HEK293 (cell line): ENCODE results near the gene CRYBA1.

Experiments
- CTCF ChIA-PET: fragments of 350-600 bp; formaldehyde crosslinking; extraction: SDS; loops from one replicate; lab custom pipeline; 2021; ENCODE audit warnings: antibody characterized with exemption; lab: Yijun Ruan, JAX
- POLR2A ChIA-PET: fragments of 300-600 bp; formaldehyde crosslinking; extraction: SDS; loops from one replicate; lab custom pipeline; 2020; ENCODE audit warnings: antibody characterized with exemption, inconsistent platforms; lab: Yijun Ruan, JAX
- H3K27ac ChIP-seq: fragments of 200-500 bp; sonication (Bioruptor generic); 2 replicates; pipeline ENCODE4 v1.5.1; 2014; ENCODE audit warnings: low read depth, low read length, control low read depth, inconsistent platforms; ENCODE audit errors: extremely low read depth
- H3K36me3 ChIP-seq, 2 experiments: fragments of 200-500 bp in 1 of 2; sonication (Bioruptor generic) in 1 of 2; 1 replicate in 1 of 2; 2 replicates in 1 of 2; pipeline ENCODE4 v1.5.1; 2014 to 2017; ENCODE audit warnings: inconsistent platforms in 2 of 2, low read length in 2 of 2; ENCODE audit not compliant: control insufficient read depth in 2 of 2, insufficient read depth in 1 of 2
- H3K4me1 ChIP-seq: fragments of 200-500 bp; sonication (Bioruptor generic); 2 replicates; pipeline ENCODE4 v1.5.1; 2014; ENCODE audit warnings: mild to moderate bottlenecking, low read length, inconsistent platforms; ENCODE audit not compliant: control insufficient read depth, insufficient read depth
- H3K4me3 ChIP-seq: 2 replicates; pipeline ENCODE4 v1.5.1; 2011; ENCODE audit warnings: low read depth, mild to moderate bottlenecking, control low read depth, low read length, moderate library complexity
- H3K9me3 ChIP-seq: fragments of 200-500 bp; sonication (Bioruptor generic); 2 replicates; pipeline ENCODE4 v1.5.1; 2014; ENCODE audit warnings: low read depth, low read length, inconsistent platforms; ENCODE audit not compliant: control insufficient read depth, insufficient read depth
- ATF2 ChIP-seq: fragments of 450-650 bp; formaldehyde crosslinking; IDR thresholded peaks from 2 replicates; pipeline ENCODE4 v1.5.1; 2016; ENCODE audit warnings: missing biosample characterization, missing genetic modification characterization, low read depth
- CTCF ChIP-seq: fragments of 450-650 bp; formaldehyde crosslinking; IDR thresholded peaks from 2 replicates; pipeline ENCODE4 v1.5.1; 2016; ENCODE audit warnings: missing biosample characterization, missing genetic modification characterization
- HIC1 ChIP-seq: fragments of 450-650 bp; formaldehyde crosslinking; IDR thresholded peaks from 2 replicates; pipeline ENCODE4 v1.5.1; 2016; ENCODE audit warnings: missing biosample characterization, missing genetic modification characterization
- MEIS1 ChIP-seq: sonication (generic); formaldehyde crosslinking; IDR thresholded peaks from 2 replicates; pipeline ENCODE4 v1.8.1; 2022; ENCODE audit warnings: missing genetic modification reagents, mild to moderate bottlenecking, borderline replicate concordance
- SP3 ChIP-seq: fragments of 450-650 bp; formaldehyde crosslinking; IDR thresholded peaks from 2 replicates; pipeline ENCODE4 v1.5.1; 2016; ENCODE audit warnings: missing biosample characterization, missing genetic modification characterization
- ZFHX2 ChIP-seq: fragments of 450-650 bp; formaldehyde crosslinking; conservative IDR thresholded peaks from 2 replicates; pipeline ENCODE4 v1.5.1; 2016; ENCODE audit warnings: missing biosample characterization, missing genetic modification characterization
- ZIC2 ChIP-seq: fragments of 450-650 bp; formaldehyde crosslinking; IDR thresholded peaks from 2 replicates; pipeline ENCODE4 v1.5.1; 2016; ENCODE audit warnings: missing biosample characterization, missing genetic modification characterization
- ZNF121 ChIP-seq: fragments of 450-650 bp; formaldehyde crosslinking; IDR thresholded peaks from 2 replicates; pipeline ENCODE4 v1.5.1; 2016; ENCODE audit warnings: missing biosample characterization, missing genetic modification characterization
- ZNF140 ChIP-seq: fragments of 450-650 bp; formaldehyde crosslinking; IDR thresholded peaks from 2 replicates; pipeline ENCODE4 v1.5.1; 2016; ENCODE audit warnings: missing biosample characterization, missing genetic modification characterization
- ZNF184 ChIP-seq: fragments of 450-650 bp; IDR thresholded peaks from 2 replicates; pipeline ENCODE4 v1.5.1; 2018; ENCODE audit warnings: missing biosample characterization, mild to moderate bottlenecking, missing genetic modification characterization
- ZNF211 ChIP-seq: fragments of 450-650 bp; formaldehyde crosslinking; IDR thresholded peaks from 2 replicates; pipeline ENCODE4 v1.5.1; 2016; ENCODE audit warnings: low read depth, missing biosample characterization, missing genetic modification characterization
- ZNF214 ChIP-seq: fragments of 450-650 bp; formaldehyde crosslinking; IDR thresholded peaks from 2 replicates; pipeline ENCODE4 v1.5.1; 2017; ENCODE audit warnings: missing biosample characterization, mild to moderate bottlenecking, missing genetic modification characterization, borderline replicate concordance
- ZNF398 ChIP-seq: fragments of 450-650 bp; formaldehyde crosslinking; IDR thresholded peaks from 2 replicates; pipeline ENCODE4 v1.5.1; 2017; ENCODE audit warnings: missing biosample characterization, missing genetic modification characterization
- ZNF423 ChIP-seq: fragments of 450-650 bp; formaldehyde crosslinking; IDR thresholded peaks from 2 replicates; pipeline ENCODE4 v1.5.1; 2016; ENCODE audit warnings: missing biosample characterization, missing genetic modification characterization
- ZNF426 ChIP-seq: fragments of 450-650 bp; formaldehyde crosslinking; IDR thresholded peaks from 2 replicates; pipeline ENCODE4 v1.5.1; 2017; ENCODE audit warnings: missing biosample characterization, missing genetic modification characterization, mild to moderate bottlenecking, inconsistent platforms, moderate library complexity
- ZNF513 ChIP-seq: fragments of 450-650 bp; IDR thresholded peaks from 2 replicates; pipeline ENCODE4 v1.5.1; 2018; ENCODE audit warnings: missing biosample characterization, missing genetic modification characterization
- ZNF521 ChIP-seq: fragments of 450-650 bp; formaldehyde crosslinking; IDR thresholded peaks from 2 replicates; pipeline ENCODE4 v1.5.1; 2017; ENCODE audit warnings: missing biosample characterization, mild to moderate bottlenecking, missing genetic modification characterization
- ZNF561 ChIP-seq: fragments of 450-650 bp; IDR thresholded peaks from 2 replicates; pipeline ENCODE4 v1.5.1; 2018; ENCODE audit warnings: missing biosample characterization, missing genetic modification characterization, borderline replicate concordance
- ZNF600 ChIP-seq: fragments of 450-650 bp; formaldehyde crosslinking; IDR thresholded peaks from 2 replicates; pipeline ENCODE4 v1.5.1; 2016; ENCODE audit warnings: missing biosample characterization, missing genetic modification characterization
- ZNF664 ChIP-seq: fragments of 450-650 bp; formaldehyde crosslinking; IDR thresholded peaks from 2 replicates; pipeline ENCODE4 v1.5.1; 2016; ENCODE audit warnings: missing biosample characterization, missing genetic modification characterization
- ZSCAN18 ChIP-seq: fragments of 450-650 bp; formaldehyde crosslinking; IDR thresholded peaks from 2 replicates; pipeline ENCODE4 v1.5.1; 2016; ENCODE audit warnings: missing biosample characterization, missing genetic modification characterization
- ZXDB ChIP-seq: fragments of 450-650 bp; formaldehyde crosslinking; IDR thresholded peaks from 2 replicates; pipeline ENCODE4 v1.5.1; 2016; ENCODE audit warnings: missing biosample characterization, missing genetic modification characterization

The CRYBA1 gene

GRCh38 chr17:29250666-29251065, 4.0 kb downstream of the CRYBA1 start:
- no peak overlapping the region for H3K4me3 ChIP-seq
- POLR2A ChIA-PET = no interaction called here
- CTCF ChIA-PET = interaction anchor here (0.7 to 3.6 kb wide), 15 partner anchors 10 to 342 kb away, joined by 3 to 18 read pairs (median 4); no protein-coding TSS in a partner anchor

GRCh38 chr17:29251184-29251583, 4.5 kb downstream of the CRYBA1 start:
- H3K36me3 ChIP-seq = no peaks in the 10 kb centered on the region; a peak in 1 of 3 replicates
- ChIA-PET POLR2A (interaction anchor here (1.0 kb wide), 1 partner anchor 10 kb away, joined by 3 read pairs; no protein-coding TSS in a partner anchor), CTCF (interaction anchor here (0.7 to 3.6 kb wide), 20 partner anchors 14 to 341 kb away, joined by 3 to 18 read pairs (median 5); partner anchors contain the start of gene ANKRD13B)
- H3K9me3 ChIP-seq = no peaks in the 10 kb centered on the region
- no peaks in the 10 kb centered on the region; the same call in 1 of the 2 replicates for H3K4me1 ChIP-seq
- no peak overlapping the region for H3K4me3 ChIP-seq
- no peak overlapping the region for H3K27ac ChIP-seq
- TF ChIP-seq ZNF561 (tag by site-specific recombination) (no peak), ZNF214 (no peak), ZNF184 (tag by site-specific recombination) (no peak), CTCF (tag by site-specific recombination) (no peak), SP3 (tag by site-specific recombination) (no peak), ATF2 (tag by site-specific recombination) (no peak), ZNF664 (tag by site-specific recombination) (no peak), ZNF600 (tag by site-specific recombination) (no peak), ZNF211 (no peak), ZNF513 (tag by site-specific recombination) (no peak), MEIS1 (no peak), ZNF423 (tag by site-specific recombination) (no peak)

More at GRCh38 chr17:29250666-29251065, 4.0 kb downstream of the CRYBA1 start:
- TF ChIP-seq ZNF561 (tag by site-specific recombination) (no peak), ZSCAN18 (tag by site-specific recombination) (no peak), ZNF121 (tag by site-specific recombination) (no peak), ZFHX2 (no peak), ZNF426 (tag by site-specific recombination) (no peak), ZNF140 (tag by site-specific recombination) (no peak), ZNF521 (no peak), HIC1 (no peak), ZXDB (tag by site-specific recombination) (no peak), ZIC2 (no peak), ZNF398 (tag by site-specific recombination) (no peak)
- TF ChIP-seq, all 188 proteins: peak for 0
- Histone ChIP-seq H3K4me1 (no peaks in the 10 kb centered on the region; the same call in 1 of the 2 replicates), H3K9me3 (no peaks in the 10 kb centered on the region), H3K36me3 (no peaks in the 10 kb centered on the region; a peak in 1 of 3 replicates), H3K27ac (no peak overlapping the region)
